ENCODE data around the gene KIF26B. TPM values are rescaled to one million over a fixed set of nuclear protein-coding genes. Genes with fewer than 3 reads are reported as not detected.

The KIF26B gene
- total RNA-seq, 2 donors from 2014 or later = 0.31 to 0.36 TPM

- intact Hi-C loops (cut with DNase I, micrococcal nuclease) = no loop called here
- ATAC-seq (no peak), DNase-seq (no peak)
Measured at GRCh38 chr1:245541369-245541768, 386.6 kb downstream of the KIF26B start.

GRCh38 chr1:245542365-245542764 is 387.6 kb downstream of the KIF26B start:
- intact Hi-C loops (cut with DNase I, micrococcal nuclease) = no loop called here

GRCh38 chr1:245544236-245544635 is 389.5 kb downstream of the KIF26B start:
- intact Hi-C loops (cut with DNase I, micrococcal nuclease) = no loop called here
- no peak for DNase-seq
- no peak for ATAC-seq

More at GRCh38 chr1:245542365-245542764, 387.6 kb downstream of the KIF26B start:
- no peak for ATAC-seq
- DNase-seq = no peak

GRCh38 chr1:245546875-245547274 is 392.1 kb downstream of the KIF26B start:
- ATAC-seq (no peak), DNase-seq (no peak)
- intact Hi-C loops (cut with DNase I, micrococcal nuclease) = no loop called here

GRCh38 chr1:245549996-245550719 is 395.4 kb downstream of the KIF26B start:
- DNase-seq = no peak
- intact Hi-C loops (cut with DNase I, micrococcal nuclease) = no loop called here
- no peak for ATAC-seq

- DNase-seq (no peak), ATAC-seq (no peak)
- intact Hi-C loops (cut with DNase I, micrococcal nuclease) = no loop called here
Measured at GRCh38 chr1:245550720-245551043, 395.9 kb downstream of the KIF26B start.

- intact Hi-C loops (cut with DNase I, micrococcal nuclease) = no loop called here
Measured at GRCh38 chr1:245551536-245551935, 396.8 kb downstream of the KIF26B start.

GRCh38 chr1:245552331-245552730 is 397.5 kb downstream of the KIF26B start:
- intact Hi-C loops (cut with DNase I, micrococcal nuclease) = no loop called here
- ATAC-seq = no peak
- no peak for DNase-seq

More at GRCh38 chr1:245551536-245551935, 396.8 kb downstream of the KIF26B start:
- no peak for DNase-seq
- ATAC-seq = no peak

- ATAC-seq (no peak), DNase-seq (no peak)
- intact Hi-C loops (cut with DNase I, micrococcal nuclease) = no loop called here
Measured at GRCh38 chr1:245556057-245556456, 401.3 kb downstream of the KIF26B start.

- intact Hi-C loops (cut with DNase I, micrococcal nuclease) = no loop called here
- no peak for ATAC-seq
- DNase-seq = no peak
Measured at GRCh38 chr1:245558069-245558468, 403.3 kb downstream of the KIF26B start.

- intact Hi-C loops (cut with DNase I, micrococcal nuclease) = no loop called here
Measured at GRCh38 chr1:245560316-245560859, 405.6 kb downstream of the KIF26B start.

GRCh38 chr1:245561665-245562234 is 407.0 kb downstream of the KIF26B start:
- no peak for ATAC-seq
- DNase-seq = no peak
- intact Hi-C loops (cut with DNase I, micrococcal nuclease) = no loop called here

More at GRCh38 chr1:245560316-245560859, 405.6 kb downstream of the KIF26B start:
- no peak for DNase-seq
- no peak for ATAC-seq

GRCh38 chr1:245566134-245566533 is 411.3 kb downstream of the KIF26B start:
- ATAC-seq (no peak), DNase-seq (no peak)
- intact Hi-C loops (cut with DNase I, micrococcal nuclease) = no loop called here

- no peak for ATAC-seq
- no peak for DNase-seq
- intact Hi-C loops (cut with DNase I, micrococcal nuclease) = no loop called here
Measured at GRCh38 chr1:245566952-245567351, 412.2 kb downstream of the KIF26B start.

- intact Hi-C loops (cut with DNase I, micrococcal nuclease) = no loop called here
- DNase-seq (no peak), ATAC-seq (no peak)
Measured at GRCh38 chr1:245571815-245572294, 417.1 kb downstream of the KIF26B start.

- DNase-seq (no peak), ATAC-seq (no peak)
- intact Hi-C loops (cut with DNase I, micrococcal nuclease) = no loop called here
Measured at GRCh38 chr1:245572709-245573108, 417.9 kb downstream of the KIF26B start.

- ATAC-seq = no peak
- intact Hi-C loops (cut with DNase I, micrococcal nuclease) = no loop called here
- no peak for DNase-seq
Measured at GRCh38 chr1:245575710-245576109, 420.9 kb downstream of the KIF26B start.

GRCh38 chr1:245576323-245576722 is 421.5 kb downstream of the KIF26B start:
- no peak for DNase-seq
- no peak for ATAC-seq
- intact Hi-C loops (cut with DNase I, micrococcal nuclease) = no loop called here

GRCh38 chr1:245577191-245578157 is 422.7 kb downstream of the KIF26B start:
- intact Hi-C loops (cut with DNase I, micrococcal nuclease) = no loop called here
- ATAC-seq (no peak), DNase-seq (no peak)

Data from left colon (tissue), 2 donors.